Tibial artery (tissue), 4 donors: ENCODE data around the gene TOR1A.

Experiments used
- DNase-seq, 2 donors: peaks; one replicate each; pipeline ENCODE4 v3.0.0-alpha.2; 2019
- H3K27ac ChIP-seq, 2 donors: fragments of 200-600 bp; sonication (generic) in 1 of 2; 1 replicate in 1 of 2; 2 replicates in 1 of 2; pipeline ENCODE4 v1.5.1; 2018 to 2019; ENCODE audit warnings: mild to moderate bottlenecking in 1 of 2
- H3K27me3 ChIP-seq, 2 donors: fragments of 200-600 bp; sonication (generic) in 1 of 2; one replicate each; pipeline versions ENCODE4 v1.5.1 to v1.6.0; 2016 to 2019
- H3K36me3 ChIP-seq, 3 donors: fragments of 200-600 bp; sonication (generic) in 2 of 3; one replicate each; pipeline ENCODE4 v1.5.1; 2016 to 2019; ENCODE audit warnings: mild to moderate bottlenecking in 2 of 3
- H3K4me1 ChIP-seq, 4 donors: fragments of 200-600 bp; sonication (generic) in 2 of 4; 1 replicate in 3 of 4; 2 replicates in 1 of 4; pipeline ENCODE4 v1.5.1; 2016 to 2019
- H3K4me3 ChIP-seq, 2 donors: fragments of 200-600 bp; sonication (generic) in 1 of 2; 1 replicate in 1 of 2; 2 replicates in 1 of 2; pipeline ENCODE4 v1.5.1; 2018 to 2019; ENCODE audit warnings: mild to moderate bottlenecking in 2 of 2
- H3K9me3 ChIP-seq, 3 donors: fragments of 200-600 bp; sonication (generic) in 1 of 3; one replicate each; pipeline ENCODE4 v1.5.1; 2016 to 2019
- intact Hi-C: fragments of 100-400 bp; cut with DNase I; formaldehyde crosslinking; loops from one replicate; pipeline ENCODE4 v1.15.0; 2023; ENCODE audit warnings: low total_unique reads
- TF ChIP-seq, protein P1 (sequence below), 2 experiments: fragments of 200-600 bp in 1 of 2; fragments of 450-650 bp in 1 of 2; IDR thresholded peaks; one replicate each; pipeline ENCODE4 v1.5.1; 2017 to 2019; ENCODE audit warnings: antibody characterized with exemption in 2 of 2, mild to moderate bottlenecking in 1 of 2, moderate library complexity in 1 of 2

The TOR1A gene

DNA sequence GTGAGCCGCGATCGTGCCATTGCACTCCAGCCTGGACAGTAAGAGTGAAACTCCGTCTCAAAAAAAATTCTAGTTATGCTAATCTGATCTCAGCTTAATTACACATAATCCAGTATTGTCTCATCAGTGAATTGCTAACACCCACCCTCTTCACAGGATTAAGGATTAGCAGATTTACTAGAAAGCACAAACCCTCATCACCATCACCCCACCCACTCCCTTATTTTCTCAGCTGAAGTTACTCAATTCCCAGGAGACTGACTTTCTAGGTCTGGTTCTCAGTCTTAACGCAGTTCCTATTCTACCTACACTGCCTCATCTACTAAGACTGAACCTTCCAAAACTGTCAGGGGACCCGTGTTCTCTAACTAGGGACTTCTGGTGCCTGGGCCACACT, 12.0 kb downstream of the TOR1A start:
- TF ChIP-seq, protein P1, sequence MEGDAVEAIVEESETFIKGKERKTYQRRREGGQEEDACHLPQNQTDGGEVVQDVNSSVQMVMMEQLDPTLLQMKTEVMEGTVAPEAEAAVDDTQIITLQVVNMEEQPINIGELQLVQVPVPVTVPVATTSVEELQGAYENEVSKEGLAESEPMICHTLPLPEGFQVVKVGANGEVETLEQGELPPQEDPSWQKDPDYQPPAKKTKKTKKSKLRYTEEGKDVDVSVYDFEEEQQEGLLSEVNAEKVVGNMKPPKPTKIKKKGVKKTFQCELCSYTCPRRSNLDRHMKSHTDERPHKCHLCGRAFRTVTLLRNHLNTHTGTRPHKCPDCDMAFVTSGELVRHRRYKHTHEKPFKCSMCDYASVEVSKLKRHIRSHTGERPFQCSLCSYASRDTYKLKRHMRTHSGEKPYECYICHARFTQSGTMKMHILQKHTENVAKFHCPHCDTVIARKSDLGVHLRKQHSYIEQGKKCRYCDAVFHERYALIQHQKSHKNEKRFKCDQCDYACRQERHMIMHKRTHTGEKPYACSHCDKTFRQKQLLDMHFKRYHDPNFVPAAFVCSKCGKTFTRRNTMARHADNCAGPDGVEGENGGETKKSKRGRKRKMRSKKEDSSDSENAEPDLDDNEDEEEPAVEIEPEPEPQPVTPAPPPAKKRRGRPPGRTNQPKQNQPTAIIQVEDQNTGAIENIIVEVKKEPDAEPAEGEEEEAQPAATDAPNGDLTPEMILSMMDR (IDR thresholded peaks at IDR 0.05) = no peak
- Histone ChIP-seq H3K27ac (no peak overlapping the region), H3K36me3 (peaks cover 30 to 98% (median 70%) of the 10 kb centered on the region in 3 donors), H3K27me3 (no peaks in the 10 kb centered on the region), H3K9me3 (no peaks in the 10 kb centered on the region), H3K4me3 (no peak overlapping the region), H3K4me1 (no peaks in the 10 kb centered on the region)
- intact Hi-C loops = no loop called here
- no peak for DNase-seq

DNA sequence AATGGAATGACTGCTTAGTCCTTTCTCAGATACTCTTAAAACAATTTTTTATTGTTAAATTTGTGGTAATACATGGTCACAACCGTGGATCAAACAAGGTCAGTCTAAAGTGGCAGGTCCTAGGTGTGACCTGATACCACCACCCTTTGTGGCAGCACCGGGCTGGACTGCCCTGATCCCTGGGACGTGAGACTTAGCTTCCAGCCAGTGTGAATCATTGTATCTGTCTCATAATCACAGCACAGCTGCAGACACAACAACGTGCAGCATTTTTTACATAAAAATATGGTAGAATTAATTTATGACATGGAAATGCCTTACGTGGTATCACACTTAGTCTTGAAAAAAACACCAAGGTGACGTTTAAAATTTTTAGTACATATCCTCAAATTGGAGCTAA, 13.1 kb downstream of the TOR1A start:
- Histone ChIP-seq H3K4me1 (peaks cover 0 to 3% (median 0%) of the 10 kb centered on the region in 4 donors), H3K27ac (no peak overlapping the region), H3K9me3 (no peaks in the 10 kb centered on the region), H3K36me3 (peaks cover 19 to 96% (median 66%) of the 10 kb centered on the region in 3 donors), H3K4me3 (no peak overlapping the region), H3K27me3 (no peaks in the 10 kb centered on the region)
- intact Hi-C loops = no loop called here
- TF ChIP-seq, protein P1 (IDR thresholded peaks at IDR 0.05) = no peak
- DNase-seq = no peak

DNA sequence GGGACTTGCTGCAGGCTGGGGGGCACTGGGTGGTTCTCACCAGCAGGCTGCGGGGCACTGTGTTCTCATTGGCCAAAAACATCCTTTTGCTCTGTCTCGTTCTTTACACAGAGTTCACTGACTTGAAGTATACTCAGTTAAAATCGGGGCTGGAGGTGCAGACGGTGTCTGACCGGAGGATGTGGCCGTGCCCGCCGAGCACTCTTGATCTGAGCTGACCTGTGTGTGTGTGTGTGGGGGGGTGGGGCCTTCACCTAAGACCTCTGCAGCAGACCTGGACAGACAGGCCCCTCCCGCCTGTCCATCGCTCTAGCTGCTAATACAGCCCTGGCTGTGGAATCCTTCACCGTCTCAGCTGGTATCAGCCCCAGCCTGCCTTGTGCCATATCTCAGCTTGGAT, 13.8 kb downstream of the TOR1A start:
- Histone ChIP-seq H3K36me3 (peaks cover 21 to 96% (median 64%) of the 10 kb centered on the region in 3 donors), H3K9me3 (no peaks in the 10 kb centered on the region), H3K27ac (no peak overlapping the region), H3K27me3 (no peaks in the 10 kb centered on the region), H3K4me1 (peaks cover 0 to 5% (median 0%) of the 10 kb centered on the region in 4 donors), H3K4me3 (no peak overlapping the region)
- no peak for DNase-seq
- intact Hi-C loops = no loop called here
- TF ChIP-seq, protein P1 (IDR thresholded peaks at IDR 0.05) = no peak

DNA sequence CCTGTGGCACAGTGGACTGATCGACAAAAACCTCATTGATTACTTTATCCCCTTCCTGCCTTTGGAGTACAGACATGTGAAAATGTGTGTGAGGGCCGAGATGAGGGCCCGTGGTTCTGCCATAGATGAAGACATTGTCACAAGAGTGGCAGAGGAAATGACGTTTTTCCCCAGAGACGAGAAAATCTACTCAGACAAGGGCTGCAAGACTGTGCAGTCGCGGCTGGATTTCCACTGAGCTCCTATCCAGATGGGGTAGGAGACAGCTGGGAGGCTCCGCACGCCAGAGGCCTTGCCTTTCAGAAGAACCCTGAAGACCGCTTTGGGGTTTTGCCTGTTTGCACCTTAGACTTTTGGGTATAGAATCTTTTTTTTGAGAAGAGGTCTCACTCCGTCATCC, 14.6 kb downstream of the TOR1A start:
- Histone ChIP-seq H3K36me3 (peaks cover 21 to 90% (median 56%) of the 10 kb centered on the region in 3 donors), H3K4me1 (peaks cover 0 to 7% (median 2%) of the 10 kb centered on the region in 4 donors), H3K27ac (no peak overlapping the region), H3K9me3 (no peaks in the 10 kb centered on the region), H3K27me3 (no peaks in the 10 kb centered on the region), H3K4me3 (no peak overlapping the region)
- no peak for DNase-seq
- TF ChIP-seq, protein P1 (IDR thresholded peaks at IDR 0.05) = no peak
- intact Hi-C loops = no loop called here

DNA sequence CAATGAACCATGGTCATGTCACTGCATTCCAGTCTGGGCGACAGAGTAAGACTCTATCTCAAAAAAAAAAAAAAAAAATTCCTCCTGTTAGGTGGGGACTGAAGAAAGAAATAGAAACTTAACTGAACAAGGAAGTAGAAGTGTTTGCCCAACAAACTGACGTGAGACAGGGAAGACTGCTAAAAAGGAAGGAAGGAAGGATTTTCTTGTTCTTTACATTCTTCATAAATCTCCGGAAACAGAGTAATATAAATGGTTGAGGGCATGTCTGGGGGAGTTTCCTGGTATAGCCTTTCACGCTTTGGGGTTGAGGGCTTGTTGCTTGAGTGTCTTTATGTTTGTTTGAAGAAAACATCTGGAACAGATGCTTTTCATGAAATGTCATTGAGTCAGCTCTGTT, 17.9 kb downstream of the TOR1A start:
- TF ChIP-seq, protein P1 (IDR thresholded peaks at IDR 0.05) = no peak
- peaks cover 12 to 59% (median 32%) of the 10 kb centered on the region in 3 donors for H3K36me3 ChIP-seq
- DNase-seq = no peak
- intact Hi-C loops = no loop called here
- H3K4me3 ChIP-seq = no peak overlapping the region
- H3K27me3 ChIP-seq = no peaks in the 10 kb centered on the region
- H3K4me1 ChIP-seq = peaks cover 0 to 15% (median 10%) of the 10 kb centered on the region in 4 donors
- no peaks in the 10 kb centered on the region for H3K9me3 ChIP-seq
- no peak overlapping the region for H3K27ac ChIP-seq

DNA sequence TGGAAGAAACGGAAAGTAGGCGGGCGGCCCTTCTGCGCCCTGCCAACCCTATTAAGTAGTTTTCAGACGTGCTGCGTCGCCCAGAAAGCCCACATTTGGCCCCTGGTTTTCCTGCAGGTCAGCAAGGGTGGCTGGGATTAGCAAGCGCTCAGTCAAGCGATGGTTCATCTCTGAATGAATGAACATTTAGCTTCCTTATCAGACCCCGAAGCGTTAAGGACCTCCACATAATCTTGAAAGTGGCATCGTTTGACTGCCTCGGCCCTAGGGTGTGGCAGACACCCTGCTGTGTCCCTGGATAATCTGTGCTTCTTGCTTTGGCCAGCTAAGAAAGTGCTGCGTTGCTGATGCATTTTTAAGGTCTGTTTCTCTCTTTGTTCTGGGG, 20.3 kb downstream of the TOR1A start:
- Histone ChIP-seq H3K4me3 (peak overlapping the region; percentile 68 to 87), H3K36me3 (peaks cover 5 to 35% (median 18%) of the 10 kb centered on the region in 3 donors), H3K4me1 (peaks cover 0 to 15% (median 10%) of the 10 kb centered on the region in 4 donors), H3K9me3 (no peaks in the 10 kb centered on the region), H3K27me3 (no peaks in the 10 kb centered on the region), H3K27ac (peak overlapping the region; percentile 74 to 81)
- DNase-seq = no peak
- TF ChIP-seq, protein P1 (IDR thresholded peaks at IDR 0.05) = no peak
- intact Hi-C loops = no loop called here
